ENCODE results near the gene NCL.

- TF ChIP-seq CTCF (IDR thresholded peaks at IDR 0.05) (no peak), ZFX (IDR thresholded peaks at IDR 0.05; ENCODE audit: borderline replicate concordance) (no peak)
These were observed at the start of gene NCL for GRCh38 chr2:231463698-231464575.
